Measurements from ENCODE around the gene LIPA. TPM values are rescaled to one million over a fixed set of nuclear protein-coding genes. Genes with fewer than 3 reads are reported as not detected.

Gene LIPA
- total and polyA plus RNA-seq, 2 of the 4 experiments (the other 2 are of a cell fraction): 23.1 to 31.9 TPM

GRCh38 chr10:89171996-89172395 lies 79.6 kb downstream of the LIPA start:
- H3K56ac ChIP-seq (ENCODE audit: extremely low read depth, insufficient read depth, low read length): no peak overlapping the region
- no peak overlapping the region for H2BK5ac ChIP-seq (ENCODE audit: low read depth, low read length, poor library complexity, severe bottlenecking)
- H3K4me1 ChIP-seq (ENCODE audit: control insufficient read depth, insufficient read depth, low read length): peaks cover 2% of the 10 kb centered on the region
- H3K36me3 ChIP-seq (ENCODE audit: control insufficient read depth, insufficient read depth, low read length): no peaks in the 10 kb centered on the region
- ChIA-PET CTCF (no interaction called here), POLR2A (ENCODE audit: unreplicated experiment) (no interaction called here)
- BruUV-seq (replicated peaks): no TSS peak
- H3K23ac ChIP-seq (ENCODE audit: low read depth, low read length): no peak overlapping the region
- H2AK5ac ChIP-seq (ENCODE audit: low read depth, low read length): peak overlapping the region; percentile 18; the same call in 1 of the 2 replicates
- H3K4me3 ChIP-seq (ENCODE audit: insufficient read depth, low read depth, low read length): no peak overlapping the region
- no peak overlapping the region for H2BK120ac ChIP-seq (ENCODE audit: low read depth, low read length)
- no peak overlapping the region for H2AK9ac ChIP-seq (replicated peaks; ENCODE audit: low read depth, low read length, poor library complexity)
- H4K20me1 ChIP-seq (ENCODE audit: insufficient read depth, low read length): no peaks in the 10 kb centered on the region
- H4K5ac ChIP-seq (ENCODE audit: low read depth, low read length): no peak overlapping the region
- dilution Hi-C loops (cut with HindIII; ENCODE audit: low sequenced_read_pairs, unreplicated experiment): no loop called here
- H2BK20ac ChIP-seq (ENCODE audit: low read depth, low read length): no peak overlapping the region
- H2BK15ac ChIP-seq (ENCODE audit: low read depth, low read length): peak overlapping the region; percentile 4; the same call in 1 of the 3 replicates
- no peak overlapping the region for H3K18ac ChIP-seq (ENCODE audit: low read depth, low read length)
- intact Hi-C loops (cut with micrococcal nuclease): no loop called here
- H3K9me3 ChIP-seq (ENCODE audit: control insufficient read depth, insufficient read depth, low read length): no peaks in the 10 kb centered on the region
- 100% methylated on average over 1 of the region's 4 CpGs; no CpG with 5 or more reads in 1 of the 2 experiments for WGBS, 2 experiments (ENCODE audit: extremely low coverage in 2 of 2, insufficient read length in 1 of 2)
- H4K8ac ChIP-seq (ENCODE audit: low read depth in 2 of 2, low read length in 2 of 2): no peak overlapping the region; a peak in 1 of 4 replicates
- no peak overlapping the region for H3K4ac ChIP-seq (ENCODE audit: low read depth, low read length)
- in situ Hi-C loops (cut with MboI; ENCODE audit: low sequenced_read_pairs): no loop called here
- no peak overlapping the region for H3K4me2 ChIP-seq (ENCODE audit: low read depth, low read length)
- H3K27ac ChIP-seq (ENCODE audit: insufficient read depth, low read length): no peak overlapping the region
- TF ChIP-seq ELK1 (IDR thresholded peaks at IDR 0.05; ENCODE audit: borderline replicate concordance, low read depth, low read length): no peak
- TF ChIP-seq CEBPB (IDR thresholded peaks at IDR 0.05; ENCODE audit: low read depth, low read length): no peak
- TF ChIP-seq USF2 (IDR thresholded peaks at IDR 0.05; ENCODE audit: low read depth, low read length): no peak
- no peak for TF ChIP-seq NFE2L2 (IDR thresholded peaks at IDR 0.05; ENCODE audit: low read depth, low read length)
- no peak for TF ChIP-seq BHLHE40 (IDR thresholded peaks at IDR 0.05; ENCODE audit: low read depth, low read length)
- no peak for TF ChIP-seq MAZ (IDR thresholded peaks at IDR 0.05; ENCODE audit: borderline replicate concordance, low read depth, low read length)
- TF ChIP-seq RCOR1 (IDR thresholded peaks at IDR 0.05; ENCODE audit: insufficient replicate concordance, low read length): no peak
- TF ChIP-seq FOS (IDR thresholded peaks at IDR 0.05; ENCODE audit: low read depth, low read length): no peak
- H4K91ac ChIP-seq (ENCODE audit: insufficient read depth, low read depth, low read length): no peak overlapping the region
- H3K14ac ChIP-seq (replicated peaks; ENCODE audit: low read depth, low read length): peak overlapping the region; percentile 27; the same call in 1 of the 2 replicates
- H2AFZ ChIP-seq (replicated peaks; ENCODE audit: low read length, poor library complexity): no peak overlapping the region
- no peak overlapping the region for H3K9ac ChIP-seq (ENCODE audit: low read depth, low read length)
- DNase-seq (peak; percentile 24), ATAC-seq (ENCODE audit: low read depth) (peak; percentile 28; the same call in 1 of the 2 replicates)
- 0 out of 2 replicates have a peak, but pooled peaks cover 1% of the 10 kb centered on the region for H3K27me3 ChIP-seq (ENCODE audit: control insufficient read depth, insufficient read depth, low read length)
- H3K79me1 ChIP-seq (ENCODE audit: low read depth in 1 of 2, low read length in 2 of 2): no peaks in the 10 kb centered on the region
- H3K9me1 ChIP-seq (ENCODE audit: insufficient read depth, low read length): no peaks in the 10 kb centered on the region

All from IMR-90 (cell line).